NCI-H2227 (cell line): ENCODE measurements around the gene PBRM1.
"Not testable (repeated sequence)": the region's sequence is repeated elsewhere in the genome, so short reads cannot be mapped to it uniquely, and the experiment has no call there.

Experiments used
- DNase-seq: peaks from one replicate; lab custom pipeline; 2025; ENCODE audit not compliant: unreplicated experiment; lab: John Stamatoyannopoulos, UW

PBRM1 gene

DNA sequence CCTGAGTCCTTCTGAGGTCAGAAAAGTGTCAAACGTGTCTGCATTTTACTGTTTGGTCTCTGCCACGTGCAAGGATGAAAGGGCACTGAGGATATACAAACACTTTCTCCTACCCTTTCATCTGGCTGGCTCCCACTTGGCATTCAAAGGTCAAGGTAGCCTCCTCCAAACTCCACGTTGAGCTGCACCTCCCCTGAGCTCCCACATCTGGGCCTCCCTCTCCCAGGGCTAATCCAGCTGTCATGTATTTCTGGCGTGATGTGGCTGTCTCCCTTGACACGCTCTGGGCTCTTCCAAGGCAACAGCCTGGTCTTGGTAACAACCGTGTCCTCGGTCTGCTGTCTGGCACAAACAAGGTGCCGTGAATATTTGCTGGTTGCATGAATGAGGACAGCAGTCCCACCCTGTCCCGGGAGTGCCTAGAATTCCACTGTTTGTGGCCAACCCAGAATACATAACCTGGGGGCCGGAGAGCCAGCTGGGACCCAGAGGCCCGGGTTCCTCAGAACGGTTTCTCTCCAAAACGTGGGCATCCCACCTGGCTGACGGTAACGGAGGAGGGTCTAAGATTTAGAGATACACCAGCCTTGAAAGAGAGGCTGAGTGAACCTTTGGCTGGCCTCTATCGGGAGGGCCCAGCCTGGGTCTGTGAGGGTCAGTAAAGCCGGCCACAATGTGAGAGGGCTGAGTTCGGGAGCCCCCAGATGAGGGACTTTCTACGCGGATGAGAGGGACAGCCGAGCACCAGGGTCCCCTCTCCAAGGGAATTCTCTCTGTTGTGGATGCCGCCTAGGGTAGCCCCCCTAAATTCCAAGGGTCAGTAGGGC, 19.1 kb upstream of the PBRM1 start:
- no peak for DNase-seq

DNA sequence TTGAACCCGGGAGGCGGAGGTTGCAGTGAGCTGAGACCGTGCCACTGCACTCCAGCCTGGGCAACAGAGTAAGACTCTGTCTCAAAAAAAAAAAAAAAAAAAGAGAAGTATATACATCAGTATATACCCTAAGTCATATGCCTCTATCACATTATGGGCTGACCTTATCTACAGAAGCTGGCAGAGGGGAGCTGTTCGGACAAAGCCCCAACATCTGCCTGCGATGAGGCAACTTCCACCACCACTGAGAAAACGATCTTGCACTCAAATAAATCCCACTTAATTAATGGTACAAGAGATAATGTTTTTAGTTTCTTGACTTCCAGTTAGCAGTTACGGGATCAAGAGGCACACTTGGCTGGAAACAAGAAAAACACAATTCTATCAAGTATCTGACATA, 17.6 kb upstream of the PBRM1 start:
- DNase-seq = no peak

DNA sequence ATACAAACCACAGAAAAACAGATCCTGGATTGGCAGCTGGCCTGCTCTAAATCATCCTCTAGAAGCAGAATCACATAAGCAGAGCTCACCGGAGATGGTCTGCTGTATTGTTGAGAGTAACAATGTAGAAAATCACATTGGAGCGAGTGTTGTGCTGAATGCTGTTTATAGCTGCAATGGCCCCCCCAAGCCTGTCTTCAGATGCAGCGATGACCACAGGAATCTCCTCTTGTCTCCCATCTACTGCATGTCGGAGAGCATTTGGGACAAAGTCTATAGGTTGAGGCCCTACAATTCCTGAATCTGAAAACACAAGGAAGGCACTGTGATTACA, 11.9 kb upstream of the PBRM1 start:
- DNase-seq = no peak

DNA sequence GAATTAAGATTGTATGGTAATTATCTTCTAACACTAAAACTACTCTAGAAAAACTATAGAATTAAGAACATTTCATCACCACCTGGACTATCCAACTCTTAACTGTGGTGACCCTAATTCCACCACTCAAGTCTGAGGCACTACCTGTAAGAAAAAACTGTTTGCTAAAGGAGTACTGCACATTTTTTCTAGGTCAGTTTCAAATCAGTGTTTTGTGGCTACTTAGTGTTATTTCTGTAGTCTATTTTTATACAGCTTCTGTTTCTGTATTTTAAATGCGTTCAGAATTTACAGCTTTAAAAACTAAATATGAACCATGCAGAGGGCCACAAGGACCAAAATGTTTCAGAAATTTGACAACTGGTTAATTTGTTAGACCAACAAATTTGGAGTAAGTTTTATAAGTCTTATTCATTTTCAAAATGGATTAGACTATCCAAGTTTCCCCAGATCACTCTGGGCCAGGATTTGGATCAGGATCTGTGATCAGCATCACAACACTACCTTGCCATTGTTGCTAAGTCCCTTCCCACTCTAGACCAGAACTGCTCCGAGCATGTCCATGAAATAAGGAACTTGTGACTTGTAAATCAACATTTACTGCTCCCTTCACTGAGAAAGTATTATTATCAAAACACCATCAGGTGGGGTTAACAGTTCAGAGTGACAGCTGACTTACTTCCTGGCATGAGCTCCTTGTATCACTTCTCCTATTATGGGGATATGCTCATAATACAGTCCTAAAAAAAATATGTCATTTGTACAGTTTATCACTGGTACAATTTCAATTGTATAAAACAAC, 11.3 kb upstream of the PBRM1 start:
- no peak for DNase-seq

DNA sequence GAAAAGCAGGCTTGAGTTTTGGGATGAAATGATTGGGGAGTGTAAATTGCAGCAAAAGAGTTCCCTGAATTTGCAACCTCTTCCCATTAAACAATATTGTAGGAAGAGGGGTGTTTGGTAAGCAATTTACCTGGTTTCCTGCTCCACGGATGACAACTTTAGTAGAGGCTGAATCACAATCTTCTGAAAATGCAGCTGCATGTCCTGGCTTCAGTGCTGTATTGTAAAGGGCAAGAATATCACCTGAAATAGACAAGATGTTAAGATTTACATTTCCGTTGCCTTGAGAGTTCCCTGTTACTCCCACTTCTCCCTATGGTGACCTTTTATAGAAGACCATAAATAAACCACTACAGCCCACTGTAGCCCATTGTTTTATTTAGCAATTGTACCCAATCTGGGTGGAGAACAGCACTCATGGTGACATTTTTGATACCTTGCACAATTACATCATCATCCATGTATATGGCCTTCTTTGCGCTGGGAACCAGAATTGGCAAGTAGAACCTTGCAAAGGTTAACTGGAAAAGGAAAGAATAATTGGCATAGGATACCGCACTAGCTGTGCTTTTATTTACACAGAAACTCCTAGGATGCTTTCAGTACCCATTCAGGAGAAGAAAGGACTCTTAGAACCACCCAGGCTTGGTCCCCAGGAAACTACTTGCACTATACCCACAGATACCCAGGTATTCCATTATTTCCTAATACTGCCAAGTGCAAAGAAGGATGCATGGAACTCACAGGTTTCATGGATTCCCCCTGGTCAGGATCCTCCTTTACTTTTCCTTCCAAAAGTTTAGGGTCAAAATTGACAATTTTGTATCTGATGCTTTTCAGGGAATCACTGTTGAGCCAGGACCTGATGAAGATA, 10.3 kb upstream of the PBRM1 start:
- no peak for DNase-seq

DNA sequence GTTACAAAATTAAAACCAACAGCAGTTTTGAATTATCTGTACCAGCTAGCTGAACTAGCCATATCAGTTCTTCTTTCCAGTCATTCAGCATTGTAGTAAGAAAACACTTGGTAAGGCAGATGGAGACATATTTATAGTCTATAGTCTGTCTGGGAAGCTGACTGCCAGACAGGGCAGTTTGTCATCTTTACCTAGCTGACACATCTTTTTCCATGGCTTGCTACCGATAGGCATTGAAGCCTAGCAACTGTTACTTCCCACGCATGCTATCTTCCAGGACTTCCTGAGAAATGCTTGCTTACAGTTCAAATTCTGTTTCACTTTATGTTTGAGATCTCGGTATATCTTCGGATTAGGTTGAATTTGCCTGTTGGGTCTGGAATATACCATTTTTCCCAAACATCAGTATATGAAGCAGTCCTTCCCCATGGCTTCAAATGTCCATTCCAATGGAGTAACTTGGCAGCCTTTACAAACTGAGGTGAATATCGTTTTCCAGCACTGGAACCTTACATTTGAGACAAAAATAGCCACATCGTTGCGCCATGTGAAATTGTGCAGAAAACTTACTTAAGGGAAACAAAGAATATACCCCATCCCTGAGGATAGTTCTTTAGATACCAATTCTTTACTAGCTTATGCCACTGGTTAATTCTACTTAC, 8.9 kb upstream of the PBRM1 start:
- DNase-seq = no peak

DNA sequence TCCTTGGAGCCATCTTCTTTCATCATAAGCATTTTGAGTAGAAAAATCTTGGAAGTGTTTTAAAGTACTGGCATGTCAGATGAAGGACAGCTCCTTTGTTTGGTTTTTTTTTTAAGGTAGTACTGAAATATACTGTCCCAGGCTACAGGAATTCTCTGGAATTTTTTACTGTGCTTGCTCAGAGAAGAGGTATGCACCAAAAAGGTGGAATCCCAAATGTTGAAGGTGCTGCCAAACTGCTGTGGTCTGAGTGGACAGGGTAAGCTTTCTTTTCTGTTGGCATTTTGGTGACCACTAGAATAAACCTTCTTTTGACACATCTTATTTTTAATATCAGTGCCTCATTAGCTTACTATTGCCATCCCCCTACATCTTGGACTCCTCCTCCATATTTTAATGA, 7.4 kb upstream of the PBRM1 start:
- DNase-seq = no peak

DNA sequence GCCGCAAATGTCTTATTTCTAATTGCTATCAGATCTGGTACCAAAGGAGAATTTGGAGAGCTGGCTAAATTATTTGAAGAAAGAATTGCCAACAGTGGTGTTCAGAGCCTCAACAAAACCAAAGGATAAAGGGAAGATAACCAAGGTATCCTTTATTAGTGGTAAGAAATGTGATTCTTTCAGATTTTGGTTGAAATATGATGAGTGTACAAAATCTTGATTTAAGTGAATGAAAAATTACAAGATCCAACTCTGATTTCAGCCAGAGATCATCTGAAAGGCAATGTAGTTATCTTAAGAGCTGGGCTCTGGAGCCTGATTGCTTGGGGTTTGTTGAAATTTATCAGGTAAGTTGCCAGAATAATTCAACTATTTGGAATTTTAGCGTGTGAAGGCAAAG, 4.8 kb upstream of the PBRM1 start:
- DNase-seq = no peak

DNA sequence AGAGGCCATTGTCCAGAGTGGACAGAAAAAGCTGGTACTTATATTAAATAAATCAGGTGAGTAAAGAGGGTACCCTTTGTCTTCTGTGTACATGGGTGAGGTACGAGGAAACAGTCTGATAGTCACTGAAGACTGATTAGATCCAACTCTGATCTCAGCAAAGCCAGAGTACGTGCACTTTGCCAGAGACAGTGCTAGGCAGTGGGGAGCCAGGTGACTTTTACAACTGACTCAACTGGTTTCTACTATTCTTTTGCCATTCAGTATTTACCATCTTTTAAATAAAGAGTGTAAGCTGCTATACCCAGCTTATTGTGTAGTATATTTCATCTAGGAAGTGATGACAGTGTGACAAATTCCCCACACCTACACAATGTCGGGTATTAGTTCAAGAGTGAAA, 3.4 kb upstream of the PBRM1 start:
- DNase-seq = no peak

DNA sequence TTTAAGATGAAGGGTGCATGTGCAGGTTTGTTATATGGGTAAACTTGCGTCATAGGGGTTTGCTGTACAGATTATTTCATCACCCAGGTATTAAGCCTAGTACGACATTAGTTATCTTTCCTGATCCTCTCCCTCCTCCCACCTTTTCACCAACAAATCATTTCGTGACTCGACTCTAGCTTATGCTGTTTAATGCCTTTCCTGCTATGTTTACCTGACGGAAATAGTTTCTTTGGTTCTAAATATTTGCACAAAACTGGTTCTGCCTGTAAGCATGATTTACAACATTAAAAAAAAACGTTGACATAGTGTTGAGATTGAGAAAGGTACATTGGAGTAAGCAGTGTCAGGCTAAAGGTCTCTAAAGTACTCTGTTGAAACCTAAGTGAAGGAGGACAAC, 2.6 kb upstream of the PBRM1 start:
- DNase-seq = no peak

DNA sequence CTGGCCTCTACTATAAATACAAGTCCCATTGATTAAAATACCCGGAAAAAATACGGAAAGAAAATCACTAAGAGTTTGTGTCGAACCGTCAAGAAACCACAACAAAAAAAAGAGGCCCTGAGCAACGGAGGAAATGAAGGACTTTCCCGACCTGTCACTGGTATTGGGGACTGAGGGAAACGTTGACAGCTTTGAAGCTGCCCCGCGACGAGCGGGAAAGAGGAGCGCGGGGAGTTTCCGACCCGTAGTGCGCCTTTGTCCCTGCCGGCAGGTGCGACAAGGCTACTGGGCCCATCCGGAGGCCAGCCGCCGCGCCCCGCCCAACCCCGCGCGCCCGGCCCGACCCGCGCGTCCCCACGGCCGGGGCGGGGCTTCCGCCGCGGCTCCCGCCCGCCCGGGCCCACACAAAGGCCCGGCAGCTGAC, 416 bp downstream of the PBRM1 start:
- DNase-seq = peak; percentile 85

DNA sequence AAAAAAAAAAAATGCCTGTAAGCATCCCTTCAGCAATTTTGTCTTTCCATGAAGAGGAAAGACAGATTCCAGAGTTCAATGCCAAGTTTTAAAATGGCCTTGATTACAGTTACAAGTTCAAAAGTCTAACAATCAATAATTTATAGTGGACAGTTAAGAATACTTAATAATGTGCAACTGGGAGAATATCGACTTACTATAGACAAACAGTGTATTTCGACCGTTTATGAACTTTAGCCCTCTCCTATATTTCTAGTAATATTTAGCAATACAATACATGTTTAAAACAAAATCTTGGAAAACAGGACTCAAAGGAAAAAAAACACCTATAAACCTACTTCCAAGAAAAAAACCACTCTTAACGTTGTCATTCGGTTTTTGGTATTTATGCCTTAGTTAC, 1.5 kb downstream of the PBRM1 start:
- no peak for DNase-seq

DNA sequence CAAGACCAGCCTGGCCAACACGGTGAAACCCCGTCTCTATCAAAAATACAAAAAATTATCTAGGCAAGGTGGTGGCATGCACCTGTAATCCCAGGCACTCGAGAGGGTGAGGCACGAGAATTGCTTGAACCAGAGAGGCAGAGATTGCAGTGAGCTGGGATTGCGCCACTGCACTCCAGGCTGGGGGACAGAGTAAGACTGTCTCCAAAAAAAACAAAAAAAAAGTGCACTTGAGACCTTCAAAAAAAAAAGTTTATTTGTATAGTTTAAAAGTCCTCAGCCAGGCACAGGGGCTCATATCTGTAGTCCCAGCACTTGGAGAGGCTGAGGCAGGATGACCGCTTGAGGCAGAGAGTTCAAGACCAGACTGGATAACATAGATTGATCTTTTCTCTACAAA, 2.1 kb downstream of the PBRM1 start:
- no peak for DNase-seq

DNA sequence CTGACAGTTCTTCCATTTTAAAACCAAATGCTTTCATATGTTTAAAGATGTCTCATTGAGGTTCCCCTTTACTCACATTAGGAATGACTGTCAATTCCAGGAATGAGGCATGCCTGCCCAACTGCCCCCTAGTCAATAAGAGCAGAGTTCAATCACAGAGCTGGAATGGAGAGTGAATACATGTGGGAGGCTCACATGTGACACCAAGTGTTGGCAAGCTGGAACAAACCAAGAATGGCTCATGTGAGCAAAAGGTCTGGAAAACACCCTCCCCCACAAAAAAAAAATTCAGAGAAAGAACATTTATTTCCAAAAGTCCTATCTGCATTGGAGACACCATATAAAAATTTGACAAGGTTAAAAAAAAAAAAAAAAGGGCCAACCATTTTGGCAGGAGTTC, 3.7 kb downstream of the PBRM1 start:
- peak; percentile 20 for DNase-seq

DNA sequence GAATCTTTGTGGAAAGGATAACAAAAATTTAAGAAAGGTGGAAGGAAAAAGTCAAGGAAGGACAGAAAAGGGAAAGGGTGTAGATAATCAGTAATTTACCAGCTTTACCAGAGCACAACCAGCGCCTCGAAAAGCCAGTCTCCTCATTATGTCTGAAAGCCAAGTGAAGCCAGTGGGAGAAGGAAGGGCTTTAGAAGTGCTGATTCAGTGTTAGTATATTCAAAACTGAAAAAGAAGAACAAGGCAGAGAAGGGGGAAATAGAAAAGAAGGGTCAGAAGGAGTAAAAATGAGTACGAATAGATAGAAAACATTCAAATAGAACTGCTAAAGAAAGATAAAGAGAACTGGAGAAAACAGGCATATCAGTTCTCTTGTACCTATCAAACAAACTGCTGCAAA, 4.1 kb downstream of the PBRM1 start:
- DNase-seq = no peak

DNA sequence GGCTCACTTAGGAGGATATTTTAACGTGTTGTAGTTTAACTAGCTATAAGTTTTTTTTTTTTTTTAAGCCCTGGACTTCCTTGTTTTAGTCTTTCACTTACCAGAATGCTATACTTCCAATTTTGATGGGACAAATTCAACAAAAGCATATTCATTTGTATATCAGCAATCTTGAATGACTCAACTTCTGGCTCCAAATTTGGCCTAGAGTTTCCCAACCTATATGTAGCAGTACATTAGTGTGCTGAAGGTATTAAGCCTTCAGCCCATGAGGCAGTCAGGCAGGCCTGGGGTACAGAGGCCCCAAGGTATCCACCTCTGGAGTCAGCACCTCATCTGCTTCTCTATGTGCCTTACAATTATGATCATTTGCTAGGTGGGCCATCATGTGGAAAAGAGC, 5.9 kb downstream of the PBRM1 start:
- DNase-seq = no peak

DNA sequence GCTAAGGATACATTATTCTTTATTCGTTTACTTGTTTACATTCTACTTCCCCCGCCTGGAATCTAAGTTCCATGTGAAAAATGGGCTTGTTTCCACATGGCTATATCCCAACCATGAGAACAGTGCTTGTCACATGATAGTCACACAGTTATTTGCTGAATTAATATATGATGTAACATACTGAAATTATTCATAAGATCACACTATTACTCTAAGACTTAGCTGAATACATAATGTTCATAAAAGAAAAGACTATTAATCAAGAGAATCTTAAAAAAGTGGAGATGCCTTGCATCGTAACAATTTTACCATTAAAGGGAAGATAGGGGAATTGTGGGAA, 6.5 kb downstream of the PBRM1 start:
- DNase-seq = no peak

DNA sequence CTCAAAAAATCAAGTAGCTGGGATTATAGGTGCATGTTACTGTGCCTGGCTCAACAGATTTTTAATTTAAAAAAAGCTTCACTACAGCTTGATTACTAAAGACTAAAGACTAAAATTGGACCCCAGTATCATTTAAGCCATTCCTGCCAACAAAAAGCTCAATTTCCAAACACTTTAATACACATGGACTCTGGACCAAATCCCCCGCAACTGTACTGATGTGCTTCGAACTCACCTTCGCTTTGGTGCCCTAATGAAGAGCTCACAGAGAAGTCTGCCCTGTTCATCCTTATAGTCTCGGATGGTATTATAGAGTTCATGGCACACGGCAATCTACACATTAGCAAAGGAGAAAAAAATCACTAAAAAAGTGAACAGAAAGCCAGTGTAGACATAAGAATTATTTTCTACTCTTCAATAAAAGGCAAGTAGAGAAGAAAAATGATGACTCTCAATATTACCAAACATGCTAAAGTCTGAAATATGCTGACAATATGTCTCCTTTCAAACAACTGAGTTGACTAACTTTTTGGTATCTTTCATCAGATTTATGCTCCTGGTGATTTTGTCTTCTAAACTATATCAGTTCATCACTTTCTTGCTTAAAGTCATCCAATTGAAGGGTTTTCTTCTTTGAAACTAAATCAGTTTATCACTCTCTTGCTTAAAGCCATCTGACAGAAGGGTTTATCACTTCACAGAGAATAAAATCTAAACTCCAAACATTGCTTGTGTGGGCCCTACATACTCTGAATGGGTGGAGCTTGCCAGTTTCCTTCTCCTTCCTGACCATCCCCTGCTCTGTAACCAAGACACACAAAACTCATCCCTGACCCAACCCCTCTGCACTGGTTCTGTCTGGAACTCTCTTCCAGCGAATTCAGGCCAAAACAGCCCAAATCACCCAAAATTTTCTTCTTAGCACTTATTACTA, 7.2 kb downstream of the PBRM1 start:
- DNase-seq = no peak

DNA sequence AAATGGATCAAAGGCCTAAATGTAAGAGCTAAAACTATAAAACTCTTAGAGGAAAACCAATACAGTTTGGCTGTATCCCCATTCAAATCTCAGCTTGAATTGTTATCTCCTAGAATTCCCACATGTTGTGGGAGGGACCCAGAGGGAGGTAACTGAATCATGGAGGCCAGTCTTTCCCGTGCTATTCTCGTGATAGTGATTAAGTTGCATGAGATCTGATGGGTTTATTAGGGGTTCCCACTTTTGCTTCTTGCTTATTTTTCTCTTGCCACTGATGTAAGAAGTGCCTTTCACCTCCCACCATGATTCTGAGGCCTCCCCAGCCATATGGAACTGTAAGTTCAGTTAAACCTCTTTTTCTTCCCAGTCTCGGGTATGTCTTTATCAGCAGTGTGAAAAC, 9.5 kb downstream of the PBRM1 start:
- DNase-seq = not testable (repeated sequence)

DNA sequence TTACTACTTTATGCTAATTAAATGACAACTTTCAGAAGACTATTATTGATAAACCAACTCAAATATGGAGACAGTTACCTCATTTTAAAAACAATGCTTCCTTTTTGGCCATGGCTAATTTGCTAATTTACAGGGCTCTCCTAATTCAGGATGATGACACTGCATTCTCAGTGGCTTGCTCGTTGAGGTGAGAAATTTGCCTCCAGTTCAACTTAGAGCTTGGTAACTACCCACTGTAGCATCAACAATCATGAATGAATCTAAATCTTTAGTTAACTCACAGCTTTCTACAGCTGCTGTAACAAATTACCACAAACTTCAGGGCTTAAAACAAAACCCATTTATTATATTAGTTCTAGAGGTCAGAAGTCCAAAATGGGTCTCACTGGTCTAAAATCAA, 14.0 kb downstream of the PBRM1 start:
- no peak for DNase-seq
